Choroid plexus epithelial cell (primary cell): Measurements from ENCODE around the gene TMEM200B.
A peak's percentile ranks its signal among the peaks of the same experiment; 100 is the strongest.
"Not testable (repeated sequence)": the region's sequence is repeated elsewhere in the genome, so short reads cannot be mapped to it uniquely, and the experiment has no call there.

ENCODE experiments used
- DNase-seq: peaks from one replicate; pipeline ENCODE4 v3.0.0-alpha.2; 2010; ENCODE audit warnings: low read depth
- H3K4me3 ChIP-seq: 2 replicates; pipeline ENCODE4 v1.5.1; 2011; ENCODE audit warnings: low read depth, mild to moderate bottlenecking, control low read depth, low read length, moderate library complexity
- TF ChIP-seq, protein P1 (sequence below): conservative IDR thresholded peaks from 2 replicates; pipeline ENCODE4 v1.5.1; 2011; ENCODE audit warnings: low read depth, mild to moderate bottlenecking, control low read depth, inconsistent platforms, low read length, moderate library complexity

The TMEM200B gene

DNA sequence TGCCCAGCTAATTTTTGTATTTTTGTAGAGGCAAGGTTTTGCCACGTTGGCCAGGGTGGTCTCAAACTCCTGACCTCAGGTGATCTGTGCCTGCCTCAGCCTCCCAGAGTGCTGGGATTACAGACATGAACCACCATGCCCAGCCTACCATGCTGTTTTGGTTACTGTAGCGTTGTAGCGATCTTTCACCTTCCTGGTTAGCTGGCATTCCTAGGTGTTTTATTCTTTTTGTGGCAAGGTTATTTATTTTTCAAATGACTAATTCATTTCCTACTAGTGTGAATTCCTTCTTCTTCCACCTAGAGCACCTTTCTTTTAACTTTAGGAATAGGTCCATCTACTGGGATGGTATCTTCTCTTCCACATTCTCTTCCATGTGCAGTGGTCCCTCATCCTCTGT, 29.3 kb downstream of the TMEM200B start:
- H3K4me3 ChIP-seq, result no peak overlapping the region
- TF ChIP-seq, protein P1, sequence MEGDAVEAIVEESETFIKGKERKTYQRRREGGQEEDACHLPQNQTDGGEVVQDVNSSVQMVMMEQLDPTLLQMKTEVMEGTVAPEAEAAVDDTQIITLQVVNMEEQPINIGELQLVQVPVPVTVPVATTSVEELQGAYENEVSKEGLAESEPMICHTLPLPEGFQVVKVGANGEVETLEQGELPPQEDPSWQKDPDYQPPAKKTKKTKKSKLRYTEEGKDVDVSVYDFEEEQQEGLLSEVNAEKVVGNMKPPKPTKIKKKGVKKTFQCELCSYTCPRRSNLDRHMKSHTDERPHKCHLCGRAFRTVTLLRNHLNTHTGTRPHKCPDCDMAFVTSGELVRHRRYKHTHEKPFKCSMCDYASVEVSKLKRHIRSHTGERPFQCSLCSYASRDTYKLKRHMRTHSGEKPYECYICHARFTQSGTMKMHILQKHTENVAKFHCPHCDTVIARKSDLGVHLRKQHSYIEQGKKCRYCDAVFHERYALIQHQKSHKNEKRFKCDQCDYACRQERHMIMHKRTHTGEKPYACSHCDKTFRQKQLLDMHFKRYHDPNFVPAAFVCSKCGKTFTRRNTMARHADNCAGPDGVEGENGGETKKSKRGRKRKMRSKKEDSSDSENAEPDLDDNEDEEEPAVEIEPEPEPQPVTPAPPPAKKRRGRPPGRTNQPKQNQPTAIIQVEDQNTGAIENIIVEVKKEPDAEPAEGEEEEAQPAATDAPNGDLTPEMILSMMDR, result no peak
- no peak for DNase-seq

GRCh38 chr1:29092704-29093103, 31.0 kb downstream of the TMEM200B start:
- H3K4me3 ChIP-seq, DNase-seq: not testable (repeated sequence)

- DNase-seq, result no peak
- TF ChIP-seq, protein P1, result no peak
These were observed 32.6 kb downstream of the TMEM200B start for GRCh38 chr1:29090937-29091618.

GRCh38 chr1:29084196-29084521, 39.5 kb downstream of the TMEM200B start:
- no peak overlapping the region for H3K4me3 ChIP-seq
- TF ChIP-seq, protein P1, result no peak

More at GRCh38 chr1:29090937-29091618, 32.6 kb downstream of the TMEM200B start:
- no peak overlapping the region for H3K4me3 ChIP-seq

GRCh38 chr1:29083317-29084195, 40.1 kb downstream of the TMEM200B start:
- H3K4me3 ChIP-seq, result no peak overlapping the region
- TF ChIP-seq, protein P1, result no peak
- peak; percentile 8 for DNase-seq

More at GRCh38 chr1:29084196-29084521, 39.5 kb downstream of the TMEM200B start:
- DNase-seq, result no peak

- TF ChIP-seq, protein P1, result no peak
- H3K4me3 ChIP-seq, result no peak overlapping the region
- no peak for DNase-seq
These were observed 41.2 kb downstream of the TMEM200B start for GRCh38 chr1:29082519-29082918.

- H3K4me3 ChIP-seq, result no peak overlapping the region
- TF ChIP-seq, protein P1, result no peak
- no peak for DNase-seq
These were observed 42.5 kb downstream of the TMEM200B start for GRCh38 chr1:29081201-29081600.

DNA sequence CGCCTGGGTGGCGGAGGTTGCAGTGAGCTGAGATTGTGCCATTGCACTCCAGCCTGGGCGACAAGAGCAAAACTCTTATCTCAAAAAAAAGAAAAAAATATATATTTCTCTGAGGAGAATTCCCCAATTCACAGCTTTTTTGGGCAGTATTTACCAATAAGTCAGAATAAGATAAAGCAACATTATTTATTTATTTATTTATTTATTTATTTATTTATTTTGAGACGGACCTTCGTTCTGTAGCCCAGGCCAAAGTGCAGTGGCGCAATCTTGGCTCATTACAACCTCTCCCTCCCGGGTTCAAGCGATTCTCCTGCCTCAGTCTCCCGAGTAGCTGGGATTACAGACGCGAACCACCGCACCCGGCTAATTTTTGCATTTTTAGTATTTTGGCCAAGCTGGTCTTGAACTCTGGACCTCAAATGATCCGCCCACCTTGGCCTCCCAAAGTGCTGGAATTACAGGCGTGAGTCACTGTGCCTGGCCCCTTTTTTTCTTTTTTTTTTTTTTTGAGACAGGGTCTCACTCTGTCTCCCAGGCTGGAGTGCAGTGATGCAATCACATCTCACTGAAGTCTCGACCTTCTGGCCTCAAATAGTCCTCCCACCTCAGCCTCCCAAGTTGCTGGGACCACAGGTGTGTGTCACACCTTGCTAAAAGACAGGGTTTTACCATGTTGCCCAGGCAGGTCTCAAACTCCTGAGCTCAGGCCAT, 43.6 kb downstream of the TMEM200B start:
- not testable (repeated sequence) for DNase-seq, H3K4me3 ChIP-seq
